NCI-H2227 treated with DMSO at 0.1 percent for 48 hours (cell line): ENCODE results near the gene C19orf85.

Experiments
- DNase-seq: peaks from one replicate; lab custom pipeline; 2025; lab: John Stamatoyannopoulos, UW

C19orf85 gene

GRCh38 chr19:55489711-55490477 lies 25.3 kb upstream of the C19orf85 start:
- DNase-seq, result no peak

- no peak for DNase-seq
These were observed 24.6 kb upstream of the C19orf85 start for GRCh38 chr19:55488986-55489710.

- DNase-seq, result peak; percentile 72
These were observed 23.6 kb upstream of the C19orf85 start, which contains the start of gene SSC5D for GRCh38 chr19:55487924-55488687. SSC5D (plus strand) TSS chr19:55488436; CDS start chr19:55488590, 154 bp downstream.

GRCh38 chr19:55486971-55487923 lies 22.7 kb upstream of the C19orf85 start:
- peak; percentile 94 for DNase-seq

GRCh38 chr19:55486043-55486970 lies 21.8 kb upstream of the C19orf85 start:
- DNase-seq, result no peak

GRCh38 chr19:55485439-55486011 lies 21.0 kb upstream of the C19orf85 start:
- DNase-seq, result peak; percentile 57

- peak; percentile 95 for DNase-seq
These were observed 20.3 kb upstream of the C19orf85 start, which contains the start of gene NAT14 for GRCh38 chr19:55484593-55485438. NAT14 (plus strand) TSS chr19:55485188; CDS start chr19:55485709, 521 bp downstream.

GRCh38 chr19:55483706-55484592 lies 19.4 kb upstream of the C19orf85 start:
- no peak for DNase-seq

- DNase-seq, result no peak
These were observed 18.6 kb upstream of the C19orf85 start for GRCh38 chr19:55482967-55483705.

- no peak for DNase-seq
These were observed 17.8 kb upstream of the C19orf85 start for GRCh38 chr19:55482156-55482961.

GRCh38 chr19:55481794-55482155 lies 17.2 kb upstream of the C19orf85 start:
- DNase-seq, result no peak

GRCh38 chr19:55481148-55481793 lies 16.7 kb upstream of the C19orf85 start:
- DNase-seq, result no peak

- no peak for DNase-seq
These were observed 15.1 kb upstream of the C19orf85 start for GRCh38 chr19:55479451-55480230.

GRCh38 chr19:55479045-55479444 lies 14.5 kb upstream of the C19orf85 start:
- no peak for DNase-seq

GRCh38 chr19:55478364-55478763 lies 13.8 kb upstream of the C19orf85 start:
- no peak for DNase-seq
